Measurements from ENCODE around the gene ZNF316.

Gene ZNF316

DNA sequence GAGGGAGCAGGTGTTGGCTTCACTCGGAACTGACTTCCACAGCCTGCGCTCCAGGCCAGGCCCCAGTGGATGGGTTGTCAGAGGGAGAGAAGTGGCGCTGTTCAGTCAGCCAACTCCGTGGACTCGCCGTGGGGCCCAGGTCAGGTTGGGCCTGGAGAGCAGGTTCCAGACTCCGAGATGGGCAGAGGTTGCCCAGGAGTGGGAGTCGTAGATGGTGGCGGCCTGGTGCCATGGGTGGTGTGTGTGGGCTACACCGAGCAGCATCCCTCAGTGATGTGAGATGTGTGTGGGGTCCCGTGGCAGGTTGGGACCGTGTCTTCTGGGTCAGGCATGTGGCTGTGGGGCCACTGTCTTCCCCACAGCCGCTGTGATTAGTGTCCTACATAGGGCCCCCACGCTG is 10.4 kb downstream of the ZNF316 start:
- no peak for DNase-seq (ENCODE audit: low read depth)
- no peak overlapping the region for H3K4me3 ChIP-seq (ENCODE audit: low read length)
- no peak for TF ChIP-seq CTCF (conservative IDR thresholded peaks at IDR 0.05; ENCODE audit: low read depth, low read length)

GRCh38 chr7:6648066-6648814 is 11.1 kb downstream of the ZNF316 start:
- H3K4me3 ChIP-seq (ENCODE audit: low read length): no peak overlapping the region
- DNase-seq (ENCODE audit: low read depth): no peak
- no peak for TF ChIP-seq CTCF (conservative IDR thresholded peaks at IDR 0.05; ENCODE audit: low read depth, low read length)

DNA sequence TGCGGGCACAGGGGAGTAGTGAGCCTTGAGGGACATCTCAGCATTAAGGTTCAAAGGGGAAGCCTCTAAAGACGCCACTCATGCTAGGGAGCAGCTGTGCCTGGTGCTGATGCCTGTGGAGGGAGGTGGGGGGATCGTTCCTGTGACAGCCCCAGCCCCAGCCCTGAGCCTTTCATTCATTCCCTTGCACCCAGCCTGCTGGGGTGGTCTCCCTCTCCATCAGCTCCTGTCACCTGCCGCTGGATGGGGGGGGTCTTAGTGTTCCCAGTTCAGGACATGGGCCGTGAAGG is 11.6 kb downstream of the ZNF316 start:
- DNase-seq (ENCODE audit: low read depth): no peak
- no peak for TF ChIP-seq CTCF (conservative IDR thresholded peaks at IDR 0.05; ENCODE audit: low read depth, low read length)

GRCh38 chr7:6649241-6649961 is 12.3 kb downstream of the ZNF316 start:
- no peak for TF ChIP-seq CTCF (conservative IDR thresholded peaks at IDR 0.05; ENCODE audit: low read depth, low read length)
- no peak overlapping the region for H3K4me3 ChIP-seq (ENCODE audit: low read length)
- no peak for DNase-seq (ENCODE audit: low read depth)

More for the DNA sequence above, 11.6 kb downstream of the ZNF316 start:
- no peak overlapping the region for H3K4me3 ChIP-seq (ENCODE audit: low read length)

GRCh38 chr7:6650086-6650485 is 13.0 kb downstream of the ZNF316 start:
- DNase-seq (ENCODE audit: low read depth): no peak
- no peak overlapping the region for H3K4me3 ChIP-seq (ENCODE audit: low read length)
- no peak for TF ChIP-seq CTCF (conservative IDR thresholded peaks at IDR 0.05; ENCODE audit: low read depth, low read length)

- TF ChIP-seq CTCF (conservative IDR thresholded peaks at IDR 0.05; ENCODE audit: low read depth, low read length): no peak
These were observed 13.4 kb downstream of the ZNF316 start for GRCh38 chr7:6650521-6651011.

More at GRCh38 chr7:6650521-6651011, 13.4 kb downstream of the ZNF316 start:
- no peak overlapping the region for H3K4me3 ChIP-seq (ENCODE audit: low read length)
- DNase-seq (ENCODE audit: low read depth): no peak
